Mesenteric fat pad (tissue), 1 donor: ENCODE data around the gene FES. TPM values are rescaled to one million over a fixed set of nuclear protein-coding genes. Genes with fewer than 3 reads are reported as not detected.
"Not testable (repeated sequence)": the region's sequence is repeated elsewhere in the genome, so short reads cannot be mapped to it uniquely, and the experiment has no call there.

Source experiments
- DNase-seq: peaks from one replicate; pipeline ENCODE4 v3.0.0-alpha.2; 2020; ENCODE audit warnings: low spot score
- total RNA-seq: library from RNA; stranded (reverse); fragmentation: NEBNext Ultra II Directional; extraction: Animal tissue kit (Norgen Biotek cat#: 25700); gene quantifications from one replicate; pipeline ENCODE4 v1.2.1, GENCODE V29; 2021
- donor health status: DM: yes; HTN: yes; CAD: no.

FES gene
- total RNA-seq, 1 donor from 2014 or later: 68.4 TPM

- DNase-seq: not testable (repeated sequence)
Measured at GRCh38 chr15:90928106-90928505, 43.8 kb downstream of the FES start.

- DNase-seq: no peak
Measured at GRCh38 chr15:90929246-90930019, 45.1 kb downstream of the FES start.

- no peak for DNase-seq
Measured at GRCh38 chr15:90930861-90931574, 46.7 kb downstream of the FES start.

DNA sequence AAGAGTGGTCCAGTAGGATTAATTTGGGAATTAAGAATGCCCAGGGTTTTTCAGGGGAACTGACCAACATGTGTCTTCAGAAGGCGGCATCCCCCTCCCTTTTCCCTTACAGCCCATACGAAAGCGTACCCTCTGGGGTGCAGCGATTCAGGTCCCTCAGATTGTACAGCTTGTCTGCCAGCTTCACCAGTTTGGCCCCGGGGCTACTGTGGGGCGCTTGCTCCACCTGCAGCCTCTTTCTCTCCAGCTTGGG lies 47.2 kb downstream of the FES start:
- no peak for DNase-seq

DNA sequence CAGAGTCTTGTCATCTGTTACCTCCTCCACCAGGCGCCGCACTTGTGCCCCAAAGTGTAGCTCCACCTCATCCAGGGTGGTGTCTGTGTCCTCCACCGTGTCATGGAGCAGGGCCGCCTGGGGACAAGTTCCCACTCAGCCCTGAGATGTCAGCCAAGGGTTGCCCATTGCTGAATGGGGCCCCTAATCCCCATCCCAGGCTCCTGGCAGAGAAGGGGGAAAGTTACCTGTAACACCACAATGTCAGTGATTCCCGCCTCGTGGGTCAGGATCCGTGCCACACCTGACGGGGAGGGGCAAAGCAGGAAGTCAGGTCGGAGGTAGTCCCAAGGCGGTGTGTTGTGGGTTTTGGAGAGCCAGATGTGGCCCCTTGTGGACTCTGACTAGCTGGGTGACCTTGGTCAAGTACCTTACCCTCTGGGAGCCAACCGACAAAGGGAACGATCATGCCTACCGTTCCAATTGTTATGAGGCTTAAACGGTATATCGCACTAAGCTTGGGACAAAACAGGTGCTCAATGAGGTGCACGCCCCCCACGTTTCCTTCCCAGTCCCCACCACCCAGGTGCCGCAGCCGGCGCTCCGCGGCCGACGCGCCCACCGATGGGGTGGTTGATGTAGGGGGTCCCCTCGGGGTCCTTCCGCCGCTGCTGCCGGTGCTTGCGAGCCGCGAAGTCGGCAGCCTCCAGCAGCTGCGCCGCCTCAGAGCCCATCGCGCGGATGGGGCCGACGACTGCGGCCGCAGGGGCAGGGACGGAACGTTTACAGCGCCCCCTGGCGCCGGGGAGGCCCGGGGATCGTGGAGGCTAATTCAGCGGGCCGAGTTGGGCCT lies 47.7 kb downstream of the FES start, which contains the start of gene HDDC3:
HDDC3 (minus strand) TSS at position 722 of the 832 bp plus-strand sequence; CDS start at position 713, 9 bp downstream.
- DNase-seq: peak; percentile 98

- no peak for DNase-seq
Measured at GRCh38 chr15:90932660-90932991, 48.3 kb downstream of the FES start.

DNA sequence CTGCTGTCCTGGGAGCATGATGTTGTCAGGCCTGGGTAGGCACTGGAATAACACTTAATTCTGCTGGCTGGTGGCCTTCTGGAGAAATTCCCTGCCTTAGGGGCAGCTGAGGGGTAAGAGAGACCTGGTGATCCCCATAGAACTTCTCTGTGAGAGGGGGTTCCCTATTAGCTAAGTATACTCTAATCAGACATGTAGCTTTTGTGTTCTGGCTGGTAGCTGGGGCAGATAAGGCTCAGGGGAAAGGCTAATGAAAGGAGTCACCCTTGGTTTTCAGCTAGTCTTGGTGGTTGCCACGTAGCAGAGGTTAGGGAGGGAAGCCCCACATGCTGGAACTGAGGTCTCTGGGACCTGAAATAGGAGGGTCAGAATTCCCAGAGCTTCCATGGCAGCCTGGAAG lies 49.0 kb downstream of the FES start:
- DNase-seq: no peak

- no peak for DNase-seq
Measured at GRCh38 chr15:90934256-90934948, 50.1 kb downstream of the FES start.

GRCh38 chr15:90934949-90935751 lies 50.8 kb downstream of the FES start, which contains the start of gene UNC45A:
Gene UNC45A (plus strand): TSS chr15:90935285. CDS start chr15:90935325, 40 bp downstream.
- peak; percentile 96 for DNase-seq

DNA sequence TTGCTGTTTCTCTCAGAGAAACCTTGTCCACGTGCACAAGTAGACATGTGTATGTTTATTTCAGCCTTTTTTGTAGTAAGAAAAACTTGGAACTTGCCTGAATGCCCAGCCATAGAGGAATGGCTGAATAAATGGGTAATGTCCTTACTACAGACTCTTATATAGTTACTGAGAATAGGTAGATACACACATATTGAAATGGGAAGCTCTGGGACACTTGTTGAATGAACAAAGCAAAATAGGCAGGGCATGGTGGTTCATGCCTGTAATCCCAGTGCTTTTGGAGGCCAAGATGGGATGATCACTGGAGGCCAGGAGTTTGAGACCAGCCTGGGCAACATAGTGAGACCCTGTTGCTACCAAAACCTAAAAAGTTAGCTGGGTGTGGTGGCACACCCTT lies 52.5 kb downstream of the FES start:
- DNase-seq: no peak

- no peak for DNase-seq
Measured at GRCh38 chr15:90938261-90938660, 54.0 kb downstream of the FES start.

GRCh38 chr15:90939756-90940155 lies 55.5 kb downstream of the FES start:
- no peak for DNase-seq

DNA sequence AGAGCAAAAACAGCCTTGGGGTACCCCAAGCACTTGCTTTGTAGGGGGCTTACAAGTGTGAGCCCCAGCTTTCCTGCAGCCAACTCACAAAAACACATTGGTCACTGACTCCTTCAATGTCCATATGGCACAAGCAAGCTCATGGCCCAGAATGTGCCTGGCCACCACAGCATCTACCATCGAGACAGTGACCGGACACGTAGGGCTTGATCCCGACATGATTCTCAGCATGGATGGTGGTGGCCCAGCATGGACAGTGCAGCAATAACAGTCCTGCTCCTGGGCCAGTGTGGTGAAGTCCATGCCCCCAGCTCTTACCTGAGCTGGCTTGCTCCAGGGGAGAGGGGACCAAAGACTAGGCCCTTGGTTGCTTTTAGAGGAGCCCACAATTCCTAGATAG lies 56.7 kb downstream of the FES start:
- no peak for DNase-seq

DNA sequence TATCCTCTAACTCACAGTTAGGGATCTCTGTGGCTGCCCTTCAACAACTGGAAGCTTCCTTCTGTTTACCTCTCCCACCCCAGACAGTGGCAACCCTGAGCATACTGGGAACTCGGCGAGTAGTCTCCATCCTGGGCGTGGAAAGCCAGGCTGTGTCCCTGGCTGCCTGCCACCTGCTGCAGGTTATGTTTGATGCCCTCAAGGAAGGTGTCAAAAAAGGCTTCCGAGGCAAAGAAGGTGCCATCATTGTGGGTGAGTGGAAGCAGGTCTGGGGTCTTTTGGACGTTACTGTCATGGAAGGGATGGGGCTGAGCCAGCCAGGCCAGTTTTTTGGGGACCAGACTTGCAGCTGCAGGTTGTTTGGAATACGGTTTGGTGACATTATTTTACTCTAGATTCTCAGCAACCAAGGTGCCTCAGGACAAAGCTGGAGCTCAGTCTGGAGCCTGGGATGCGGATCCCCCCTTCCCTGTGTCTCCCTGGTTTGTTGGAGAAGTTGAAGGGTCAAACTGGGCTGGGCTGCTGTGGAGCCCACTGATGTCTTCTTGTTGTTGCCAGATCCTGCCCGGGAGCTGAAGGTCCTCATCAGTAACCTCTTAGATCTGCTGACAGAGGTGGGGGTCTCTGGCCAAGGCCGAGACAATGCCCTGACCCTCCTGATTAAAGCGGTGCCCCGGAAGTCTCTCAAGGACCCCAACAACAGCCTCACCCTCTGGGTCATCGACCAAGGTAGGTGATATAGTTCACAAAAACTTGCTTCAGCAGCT lies 58.2 kb downstream of the FES start:
- DNase-seq: no peak

DNA sequence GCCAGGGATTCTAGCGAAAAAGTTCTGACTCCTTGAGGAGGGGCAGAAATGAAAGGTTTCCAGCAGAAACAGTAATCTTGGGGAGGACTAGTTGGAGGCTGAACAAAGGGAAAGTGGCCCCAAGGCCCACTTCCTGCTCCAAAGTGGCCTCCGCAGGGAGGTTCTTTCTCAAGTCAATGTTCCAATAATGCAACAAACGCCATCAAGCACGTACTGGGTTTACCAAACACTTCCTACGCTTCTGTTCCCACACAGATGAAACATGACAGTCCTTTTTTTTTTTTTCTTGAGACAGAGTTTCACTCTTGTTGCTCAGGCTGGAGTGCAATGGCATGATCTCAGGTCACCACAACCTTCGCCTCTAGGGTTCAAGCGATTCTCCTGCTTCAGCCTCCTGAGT lies 60.8 kb downstream of the FES start:
- DNase-seq: no peak

Other genes starting within 250 kb of the FES start
- 1.8 TPM for gene BLM, start 167.2 kb upstream of the FES start, total RNA-seq
- 99.8 TPM for gene FURIN, start 15.9 kb upstream of the FES start, total RNA-seq
- gene MAN2A2, start 18.8 kb downstream of the FES start, total RNA-seq: 104 TPM
- gene HDDC3, start 48.0 kb downstream of the FES start, total RNA-seq: 17.1 TPM
- gene UNC45A, start 50.8 kb downstream of the FES start, total RNA-seq: 52.9 TPM
- 8.3 TPM for gene RCCD1, start 70.4 kb downstream of the FES start, total RNA-seq
- gene PRC1, start 110.0 kb downstream of the FES start, total RNA-seq: 3.8 TPM
- 13.4 TPM for gene VPS33B, start 138.1 kb downstream of the FES start, total RNA-seq
- 8.1 TPM for gene SV2B, start 215.8 kb downstream of the FES start, total RNA-seq